ENCODE data around the gene FOXF2.
A peak's percentile ranks its signal among the peaks of the same experiment; 100 is the strongest.

The FOXF2 gene

DNA sequence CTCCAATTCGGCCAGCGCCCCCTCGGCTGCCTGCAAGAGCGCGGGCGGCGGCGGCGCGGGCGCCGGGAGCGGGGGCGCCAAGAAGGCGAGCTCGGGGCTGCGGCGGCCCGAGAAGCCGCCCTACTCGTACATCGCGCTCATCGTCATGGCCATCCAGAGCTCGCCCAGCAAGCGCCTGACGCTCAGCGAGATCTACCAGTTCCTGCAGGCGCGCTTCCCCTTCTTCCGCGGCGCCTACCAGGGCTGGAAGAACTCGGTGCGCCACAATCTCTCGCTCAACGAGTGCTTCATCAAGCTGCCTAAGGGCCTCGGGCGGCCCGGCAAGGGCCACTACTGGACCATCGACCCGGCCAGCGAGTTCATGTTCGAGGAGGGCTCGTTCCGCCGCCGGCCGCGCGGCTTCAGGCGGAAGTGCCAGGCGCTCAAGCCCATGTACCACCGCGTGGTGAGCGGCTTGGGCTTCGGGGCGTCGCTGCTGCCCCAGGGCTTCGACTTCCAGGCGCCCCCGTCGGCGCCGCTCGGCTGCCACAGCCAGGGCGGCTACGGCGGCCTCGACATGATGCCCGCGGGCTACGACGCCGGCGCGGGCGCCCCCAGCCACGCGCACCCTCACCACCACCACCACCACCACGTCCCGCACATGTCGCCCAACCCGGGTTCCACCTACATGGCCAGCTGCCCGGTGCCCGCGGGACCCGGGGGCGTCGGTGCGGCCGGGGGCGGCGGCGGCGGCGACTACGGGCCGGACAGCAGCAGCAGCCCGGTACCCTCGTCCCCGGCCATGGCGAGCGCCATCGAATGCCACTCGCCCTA lies 963 bp downstream of the FOXF2 start:
- DNase-seq (ENCODE audit: low spot score) = no peak

DNA sequence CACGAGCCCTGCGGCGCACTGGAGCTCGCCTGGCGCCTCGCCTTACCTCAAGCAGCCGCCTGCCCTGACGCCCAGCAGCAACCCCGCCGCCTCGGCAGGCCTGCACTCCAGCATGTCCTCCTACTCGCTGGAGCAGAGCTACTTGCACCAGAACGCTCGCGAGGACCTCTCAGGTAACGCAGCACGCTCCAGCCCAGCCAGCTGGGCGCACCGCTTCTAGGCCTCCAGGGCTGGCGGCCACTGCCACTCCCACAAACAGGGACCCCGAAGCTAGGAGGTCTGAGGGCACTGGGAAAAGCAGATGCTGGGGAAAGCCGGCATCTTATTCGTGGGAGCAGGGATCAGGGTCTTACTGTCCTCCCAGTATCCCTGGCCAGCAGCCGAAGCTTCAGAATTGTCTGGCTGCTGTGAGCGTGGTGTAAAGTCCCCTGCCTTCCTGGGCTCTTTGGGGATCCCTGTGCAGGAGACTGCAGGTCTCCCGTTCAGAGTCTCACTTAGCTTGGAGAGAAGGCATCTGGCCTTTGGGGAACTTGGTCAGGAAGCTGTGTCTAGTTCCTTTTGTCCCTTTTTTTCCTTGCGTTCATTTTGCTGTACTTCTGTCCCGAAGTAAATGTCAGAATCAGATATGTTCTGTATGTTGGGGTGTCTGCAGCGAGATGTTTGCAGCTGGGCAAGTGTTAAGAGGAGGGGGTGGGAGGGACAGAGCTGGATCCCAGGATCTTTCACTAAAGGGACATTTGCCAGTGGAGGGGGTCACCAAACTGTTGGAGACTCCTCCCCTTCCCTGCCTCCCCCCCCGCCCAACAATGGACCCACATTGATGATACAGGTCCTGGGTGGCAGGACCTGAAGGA lies 1.8 kb downstream of the FOXF2 start:
- DNase-seq (ENCODE audit: low spot score) = no peak

DNA sequence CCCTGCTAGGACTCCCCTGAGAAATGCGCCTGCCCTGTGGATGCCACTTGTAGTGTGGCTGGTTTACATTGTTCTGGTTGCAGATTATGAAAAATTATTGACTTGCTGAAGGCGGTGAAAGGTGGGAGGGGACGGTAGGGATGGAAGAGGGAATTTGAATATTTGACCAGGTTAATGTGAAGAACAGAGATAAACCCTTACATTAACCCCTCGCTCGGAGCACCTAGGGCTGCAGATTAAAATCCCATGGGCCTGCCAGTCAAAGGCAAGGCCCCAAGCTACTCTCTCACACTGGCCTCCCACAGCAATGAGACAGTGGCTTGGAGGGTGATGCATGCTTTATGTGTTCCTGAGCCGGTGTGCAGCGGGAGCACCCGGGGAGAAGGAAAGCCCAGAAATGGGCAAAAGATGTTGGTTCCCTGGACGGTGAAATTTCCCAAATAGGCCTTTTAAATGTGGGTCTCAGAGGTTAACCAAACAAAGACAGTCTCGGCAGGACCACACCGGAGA lies 2.5 kb downstream of the FOXF2 start:
- DNase-seq (ENCODE audit: low spot score) = no peak

DNA sequence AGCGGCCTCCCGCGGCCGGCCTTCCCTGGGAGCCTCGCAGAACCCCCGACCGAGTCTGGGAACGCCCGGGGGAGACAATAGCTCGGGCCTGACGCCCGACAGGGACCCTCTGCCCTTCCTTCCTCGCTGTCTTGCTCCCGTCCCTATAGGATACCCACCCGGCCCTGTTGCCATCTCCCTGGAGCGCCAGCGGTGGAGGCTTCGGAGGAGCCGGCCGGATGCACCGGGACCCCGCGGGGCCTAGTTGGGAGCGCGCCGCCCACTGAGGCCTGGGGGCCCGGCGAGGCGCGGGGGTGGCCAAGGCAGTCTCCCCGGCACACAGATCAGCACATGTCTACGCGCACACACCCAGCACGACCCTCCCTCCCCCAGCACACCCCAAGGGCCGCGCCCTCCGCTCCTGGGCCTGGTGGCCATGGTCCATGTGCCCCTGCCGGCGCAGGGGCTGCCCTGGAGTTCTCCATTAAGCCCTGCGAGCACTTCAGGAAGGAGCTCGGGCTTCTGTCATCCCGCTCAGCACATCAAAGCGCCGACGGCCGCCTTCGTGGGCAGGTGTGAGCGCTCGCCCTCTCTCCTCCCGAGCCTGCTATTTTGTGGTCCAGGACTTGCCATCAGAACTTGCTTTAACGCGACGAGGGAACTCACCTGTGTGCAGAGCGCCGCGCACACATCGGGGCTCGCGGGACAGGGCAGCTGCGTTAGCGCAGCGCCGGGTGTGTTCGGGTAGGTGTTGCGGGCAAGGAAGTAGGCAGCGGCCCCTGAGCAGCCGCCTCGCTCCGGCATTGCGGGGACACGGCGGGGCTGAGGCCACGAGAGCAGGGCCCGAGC lies 3.7 kb downstream of the FOXF2 start:
- no peak for DNase-seq (ENCODE audit: low spot score)

DNA sequence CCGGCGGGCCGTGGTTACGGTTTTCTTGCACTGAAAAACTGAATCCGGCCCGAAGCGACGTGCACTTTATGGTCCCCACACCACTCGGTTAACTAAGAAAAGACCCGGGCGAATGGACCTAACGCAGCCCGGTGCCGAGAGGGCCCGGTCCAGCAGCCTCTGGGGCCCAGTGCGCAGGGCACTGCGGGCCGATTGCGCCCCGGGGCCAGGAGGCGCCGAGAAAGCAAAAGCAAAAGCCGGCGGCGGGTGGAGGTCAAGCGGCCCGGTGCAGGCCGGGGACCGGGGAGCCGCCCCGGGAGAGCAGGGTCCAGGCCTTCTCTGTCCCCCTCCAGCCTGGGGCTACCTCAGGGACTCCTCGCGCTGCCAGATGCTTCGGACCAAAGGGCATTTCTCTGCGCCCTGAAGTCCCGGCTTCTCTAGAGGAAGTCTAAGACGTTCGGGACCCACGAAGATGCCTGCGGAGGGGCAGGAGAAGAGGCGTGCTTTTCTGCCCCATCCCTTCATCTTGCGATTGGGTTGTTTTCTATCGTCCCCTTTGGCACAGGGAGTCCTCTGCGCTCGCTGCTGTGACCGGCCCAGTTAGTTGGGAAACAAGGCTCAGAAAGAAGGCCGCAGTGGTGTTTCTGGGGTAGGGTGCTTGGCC lies 4.4 kb downstream of the FOXF2 start:
- no peak for DNase-seq (ENCODE audit: low spot score)

DNA sequence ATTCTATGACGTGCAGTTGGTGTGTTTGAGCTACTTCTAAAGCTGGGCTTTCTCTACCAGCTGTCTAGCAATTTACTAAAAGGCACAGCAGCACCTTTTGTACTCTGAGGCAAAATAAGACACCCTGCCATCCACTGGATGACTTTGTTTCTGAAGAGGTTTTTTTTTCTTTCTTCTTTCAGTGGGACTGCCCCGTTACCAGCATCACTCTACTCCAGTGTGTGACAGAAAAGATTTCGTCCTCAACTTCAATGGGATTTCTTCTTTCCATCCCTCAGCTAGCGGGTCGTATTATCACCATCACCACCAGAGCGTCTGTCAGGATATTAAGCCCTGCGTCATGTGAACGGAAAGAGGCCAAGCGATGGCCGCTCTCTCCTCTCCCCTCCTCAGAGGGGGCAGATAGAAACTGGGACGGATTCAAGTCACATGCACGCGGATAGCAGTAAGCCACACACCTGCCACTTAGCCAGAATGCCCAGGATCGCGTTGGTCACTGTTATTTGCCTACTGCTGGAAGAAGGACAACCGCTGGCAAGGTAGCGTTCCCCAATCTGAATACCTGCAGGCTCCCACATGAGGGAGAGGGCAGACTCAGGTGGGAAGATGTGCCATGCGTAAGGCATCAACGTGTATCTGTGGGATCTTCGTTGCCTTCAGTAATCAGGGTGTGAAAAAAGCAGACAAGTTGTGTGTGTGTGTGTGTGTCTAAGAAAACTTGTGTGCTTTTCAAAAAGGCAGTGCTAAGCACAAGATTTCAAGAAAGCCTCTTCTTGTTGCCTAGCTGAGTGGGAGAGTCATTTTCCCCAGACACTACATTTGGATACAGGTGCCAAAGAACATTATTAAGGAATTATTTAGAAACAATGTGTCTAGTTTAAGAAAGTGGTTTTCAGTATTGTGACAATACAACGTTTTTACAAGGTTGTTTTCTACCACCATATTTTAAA lies 5.4 kb downstream of the FOXF2 start:
- DNase-seq (ENCODE audit: low spot score) = no peak

DNA sequence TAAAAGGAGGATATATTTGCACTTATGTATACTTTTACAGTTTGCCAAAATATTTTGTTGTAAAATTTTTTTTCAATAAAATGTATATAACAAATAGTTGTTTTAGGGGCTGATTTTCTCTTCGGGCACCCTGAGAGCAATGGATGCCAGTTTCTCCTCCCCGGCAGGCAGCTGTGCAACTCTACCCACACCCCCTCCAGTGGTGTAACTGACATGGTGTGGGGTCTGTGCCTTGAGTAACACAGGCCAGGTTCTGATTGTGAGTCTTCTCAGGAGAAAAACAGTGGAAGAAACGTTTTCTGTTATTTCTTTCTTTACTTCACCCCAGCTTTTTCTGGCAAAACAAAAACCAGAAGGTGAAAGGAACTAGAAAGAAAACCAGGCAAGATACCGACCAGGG lies 6.1 kb downstream of the FOXF2 start:
- DNase-seq (ENCODE audit: low spot score) = no peak

DNA sequence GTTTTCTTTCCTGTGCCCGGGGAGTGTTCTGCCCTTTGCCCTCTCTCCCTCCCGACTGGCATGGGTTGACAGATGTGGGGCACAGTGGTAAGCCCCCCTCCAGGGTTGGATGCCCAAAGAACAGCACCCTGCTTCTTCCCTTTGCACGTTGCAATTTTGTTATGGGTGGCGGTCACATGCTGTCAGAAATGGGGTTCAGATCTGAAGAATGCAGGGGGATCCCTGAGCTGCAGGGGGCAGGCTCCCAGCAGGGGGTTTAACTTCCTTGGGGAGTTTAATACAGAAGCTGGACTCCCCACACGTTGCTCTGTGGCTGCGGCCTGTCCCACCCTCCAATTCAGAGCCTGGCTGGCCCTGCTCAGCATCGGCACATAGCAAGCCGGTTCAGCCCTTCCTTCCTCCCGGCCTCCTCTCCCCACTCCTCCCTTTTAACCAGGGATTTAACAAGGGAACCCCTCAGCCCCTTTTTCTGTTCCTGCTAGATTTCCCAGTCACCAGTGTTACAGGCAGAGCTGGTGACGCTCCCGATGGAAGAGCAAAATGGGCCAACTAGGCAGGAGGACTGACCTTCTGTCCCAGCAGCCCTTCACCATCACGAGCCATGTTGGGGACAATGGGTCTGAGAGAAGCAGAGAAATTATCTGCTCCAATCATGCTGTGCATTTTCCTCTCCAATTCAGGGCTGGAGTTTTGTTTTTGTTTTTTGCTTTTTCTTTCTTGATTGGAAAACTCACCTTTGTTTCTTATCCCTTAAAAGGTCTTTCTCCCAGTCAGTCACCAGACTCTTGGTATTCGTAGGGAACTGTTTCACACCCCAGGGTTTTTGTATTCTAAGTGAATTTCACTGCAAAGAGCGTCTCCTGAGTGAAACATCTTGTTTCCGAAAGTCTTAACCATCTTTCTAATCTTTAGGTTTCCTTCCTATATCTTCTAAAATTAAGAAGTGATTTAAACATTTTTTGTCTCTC lies 6.8 kb downstream of the FOXF2 start:
- no peak for DNase-seq (ENCODE audit: low spot score)

DNA sequence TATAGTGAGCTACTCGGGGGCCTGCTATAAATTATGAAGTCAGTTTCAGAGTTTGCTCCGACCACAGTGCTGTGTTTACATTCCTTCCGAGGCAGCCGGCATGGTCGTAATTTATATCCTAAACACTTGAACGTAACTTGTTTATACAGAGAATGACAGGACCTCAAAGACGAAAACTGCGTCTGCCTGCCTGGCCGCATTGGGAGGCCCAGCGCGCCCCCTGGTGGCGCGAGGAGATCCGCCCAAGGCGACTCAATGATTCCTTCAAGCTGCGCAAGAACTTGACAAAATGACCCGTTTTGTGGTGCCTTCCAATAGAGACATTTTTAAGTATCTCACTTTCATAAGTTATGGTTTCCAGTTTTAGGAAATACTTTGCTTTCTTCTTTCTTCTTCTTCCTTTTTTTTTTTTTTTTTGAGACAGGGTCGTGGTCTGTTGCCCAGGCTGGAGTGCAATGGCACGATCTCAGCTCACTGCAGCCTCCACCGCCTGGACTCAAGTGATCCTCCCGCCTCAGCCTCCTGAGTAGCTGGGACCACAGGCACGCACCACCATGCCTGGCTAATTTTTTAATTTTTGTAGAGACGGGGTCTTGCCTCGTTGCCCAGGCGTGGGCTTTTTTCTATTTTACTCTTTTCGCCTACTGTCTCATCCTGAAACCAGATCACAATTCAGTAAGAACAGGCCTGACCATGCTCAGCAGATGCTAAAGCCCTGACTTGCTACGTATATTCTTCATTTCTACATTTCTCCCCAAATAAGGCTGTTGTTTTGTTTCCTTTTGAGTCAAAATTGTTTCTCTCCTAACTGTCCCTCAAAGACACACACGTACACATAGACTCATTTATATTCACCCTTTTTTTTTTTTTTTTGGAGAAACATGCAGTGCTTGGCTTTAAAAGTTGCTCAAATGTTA lies 7.8 kb downstream of the FOXF2 start:
- peak; percentile 48 for DNase-seq (ENCODE audit: low spot score)

DNA sequence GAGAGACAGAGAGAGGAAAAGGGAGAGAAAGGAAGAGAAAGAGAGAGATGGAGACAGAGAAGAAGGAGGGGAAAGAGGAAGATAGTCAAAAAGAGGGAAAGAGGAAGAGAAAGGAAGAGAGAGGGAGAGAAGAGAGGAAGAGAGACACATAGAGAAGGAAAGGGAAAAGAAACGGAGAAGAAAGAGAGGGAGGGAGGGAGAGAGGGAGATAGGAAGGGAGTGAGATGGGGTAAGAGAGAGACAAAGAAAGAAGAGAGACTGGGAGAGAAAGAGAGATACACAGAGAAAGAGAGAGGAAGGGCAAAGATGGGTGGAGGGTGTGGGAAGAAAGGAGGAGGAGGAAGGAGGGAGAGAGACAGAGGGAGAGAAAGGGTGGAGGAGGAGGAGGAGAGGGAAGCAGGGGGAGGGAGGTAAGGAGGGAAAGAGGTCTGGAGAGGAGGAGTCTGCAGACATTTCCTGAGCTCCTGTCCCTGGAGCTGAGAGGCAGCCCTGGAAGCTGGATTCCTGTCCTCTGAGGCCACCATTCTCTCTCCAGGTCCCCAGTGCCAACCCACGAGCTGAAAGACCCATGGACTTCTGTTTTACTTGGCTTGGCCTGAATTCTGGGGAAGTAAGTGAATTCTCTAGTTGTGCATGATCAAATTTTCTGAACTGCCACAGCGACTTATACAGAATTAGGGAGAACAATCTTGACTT lies 9.9 kb downstream of the FOXF2 start:
- no peak for DNase-seq (ENCODE audit: low spot score)

DNA sequence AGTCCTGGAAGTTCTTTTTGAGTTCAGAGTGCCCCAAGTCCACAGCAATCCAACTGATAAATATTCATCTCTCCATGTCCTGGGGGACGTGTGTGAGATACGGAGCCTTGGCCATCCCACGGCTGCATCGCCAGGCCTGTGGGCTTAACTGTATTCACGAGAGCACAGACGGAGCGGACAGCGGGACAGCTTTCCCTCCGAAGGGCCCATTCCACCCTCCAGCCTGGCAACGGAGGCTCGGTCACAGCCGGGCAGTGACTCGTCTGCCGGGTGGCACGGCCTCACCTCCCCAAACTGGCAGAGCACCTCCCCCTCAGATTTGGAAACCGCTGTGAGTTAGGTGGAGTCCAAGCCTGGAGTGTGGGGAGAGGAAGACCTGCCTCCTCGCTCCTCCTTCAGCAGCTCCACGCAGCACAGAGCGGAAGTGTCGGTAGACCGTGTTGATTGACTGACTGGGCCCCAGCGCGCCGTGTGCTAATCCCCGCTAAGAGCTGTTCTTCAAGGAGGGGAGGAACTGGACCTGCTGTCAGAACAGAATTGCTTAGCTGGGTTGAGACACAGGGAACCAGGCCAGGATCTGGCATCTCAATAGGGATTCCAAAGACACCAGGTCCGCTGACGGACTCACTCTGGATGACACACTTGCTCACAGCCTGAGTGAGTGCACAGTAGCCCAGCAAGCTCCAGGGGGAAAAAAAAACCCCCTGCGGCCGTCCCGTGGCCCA lies 10.9 kb downstream of the FOXF2 start:
- no peak for DNase-seq (ENCODE audit: low spot score)

DNA sequence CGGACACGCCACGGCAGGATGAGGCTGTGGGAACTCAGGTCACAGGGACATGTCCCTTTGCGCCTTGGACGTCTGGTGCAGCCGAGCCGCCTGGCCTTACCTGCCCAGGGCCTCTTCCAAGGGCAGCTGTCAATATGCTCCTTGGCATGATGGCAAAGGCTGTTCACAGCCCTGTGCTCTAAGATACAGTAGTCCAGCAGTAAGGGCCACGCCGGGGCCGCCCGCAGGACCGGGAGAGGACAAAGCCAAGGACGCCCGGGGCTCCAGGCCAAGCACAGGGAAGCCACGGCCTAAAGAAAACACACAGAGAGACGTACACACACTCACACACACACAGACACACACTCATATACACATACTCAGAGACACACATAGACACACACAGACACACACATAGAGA lies 13.0 kb downstream of the FOXF2 start:
- no peak for DNase-seq (ENCODE audit: low spot score)

DNA sequence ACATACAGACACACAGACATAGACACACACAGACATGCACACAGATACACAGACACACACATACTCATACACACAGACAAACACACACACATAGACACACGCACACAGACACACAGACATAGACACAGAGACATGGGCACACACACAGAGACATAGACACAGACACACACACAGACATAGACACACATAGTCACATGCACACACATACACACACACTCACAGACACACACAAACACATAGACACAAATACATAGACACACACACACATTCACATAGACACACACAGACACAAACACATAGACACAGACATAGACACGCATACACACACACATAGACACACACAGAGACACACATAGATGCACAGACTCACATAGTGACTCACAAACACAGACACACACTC lies 13.5 kb downstream of the FOXF2 start:
- no peak for DNase-seq (ENCODE audit: low spot score)

DNA sequence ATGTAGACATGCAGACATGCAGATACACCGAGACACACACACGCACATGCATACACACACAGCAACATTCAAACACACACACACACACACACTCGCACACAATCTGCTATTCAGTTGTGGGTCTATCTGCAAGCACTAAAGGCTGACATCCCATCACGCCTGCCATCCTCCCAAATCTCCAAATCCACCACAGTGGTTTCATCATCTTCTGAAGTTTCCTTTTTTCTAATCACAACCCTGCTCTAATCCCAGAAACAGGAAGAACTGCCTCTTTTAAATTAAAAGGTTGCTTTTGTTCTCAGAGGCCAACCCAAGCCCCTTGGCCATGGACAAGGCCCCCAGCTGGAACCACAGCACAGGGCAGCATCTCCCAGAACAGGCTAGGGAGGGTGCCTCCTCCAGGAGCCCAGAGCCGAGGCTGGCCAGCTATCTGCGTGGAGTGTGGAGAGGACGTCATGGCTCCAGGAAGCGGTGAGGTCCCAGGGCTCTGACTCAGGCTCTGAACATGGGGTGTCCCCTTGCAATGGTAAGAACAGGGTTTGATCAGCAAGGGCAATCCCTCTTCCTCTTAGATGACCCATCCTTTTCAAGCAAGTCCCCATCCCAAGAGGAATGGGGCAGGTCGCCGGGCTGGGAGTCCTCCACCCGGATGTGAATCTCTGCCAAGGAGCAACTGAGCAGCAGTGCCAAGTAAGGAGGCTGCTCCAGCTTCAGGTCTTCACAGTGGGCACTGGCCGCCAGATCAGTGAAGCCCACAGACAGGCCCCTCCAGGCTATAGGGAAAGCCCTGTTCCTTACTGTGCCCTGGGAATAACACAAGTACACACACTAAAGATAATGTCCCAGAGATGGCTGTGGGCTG lies 14.7 kb downstream of the FOXF2 start:
- DNase-seq (ENCODE audit: low spot score) = no peak

DNA sequence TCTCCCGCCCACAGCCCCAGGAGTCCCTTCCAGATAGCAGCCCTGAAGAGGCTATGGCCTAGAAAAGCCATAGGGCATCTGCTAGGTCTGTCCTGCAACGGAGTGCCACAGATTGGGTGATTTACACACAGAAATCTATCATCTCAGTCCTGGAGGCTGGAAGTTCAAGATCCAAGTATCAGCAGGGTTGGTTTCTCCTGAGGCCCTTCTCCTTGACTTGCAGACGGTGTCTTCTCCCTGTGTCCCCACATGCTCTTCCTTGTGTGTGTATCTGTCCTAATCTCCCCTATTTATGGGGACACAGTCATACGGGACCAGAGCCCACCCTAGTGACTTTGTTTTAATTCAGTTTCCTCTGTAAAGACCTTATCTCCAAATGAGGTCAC lies 15.3 kb downstream of the FOXF2 start:
- DNase-seq (ENCODE audit: low spot score) = no peak

DNA sequence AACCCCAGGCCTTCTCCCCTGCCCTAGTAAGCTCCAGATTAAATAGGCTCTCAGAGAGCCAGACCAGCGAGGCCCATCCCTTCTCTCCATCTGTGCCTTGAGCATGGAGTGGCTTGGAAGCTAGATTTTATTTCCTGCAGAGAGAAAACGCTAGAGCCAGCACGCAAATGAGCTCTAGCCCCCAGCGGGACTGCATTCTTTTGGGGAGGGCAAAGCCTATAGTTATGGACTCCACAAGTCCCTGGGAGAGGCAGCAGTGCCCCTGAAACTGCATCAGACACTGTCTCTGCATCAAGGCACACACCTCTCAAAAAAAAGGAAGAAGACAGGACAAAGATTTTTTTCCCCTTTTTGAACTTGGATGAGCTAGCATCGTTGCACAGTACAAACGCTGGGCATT lies 15.8 kb downstream of the FOXF2 start:
- no peak for DNase-seq (ENCODE audit: low spot score)

Data from SK-N-DZ (cell line).